Lower leg skin (tissue), 4 donors: ENCODE results near the gene MEF2C. TPM values are rescaled to one million over a fixed set of nuclear protein-coding genes. Genes with fewer than 3 reads are reported as not detected.

ENCODE experiments used
- DNase-seq, 2 donors: peaks; one replicate each; pipeline ENCODE4 v3.0.0-alpha.2; 2019; ENCODE audit warnings: low spot score in 2 of 2
- H3K4me3 ChIP-seq: fragments of 200-600 bp; sonication (generic); 2 replicates; pipeline ENCODE4 v1.5.1; 2017; ENCODE audit warnings: mild to moderate bottlenecking, low read depth; ENCODE audit not compliant: poor library complexity, severe bottlenecking
- CTCF ChIP-seq, 3 donors: fragments of 450-650 bp; IDR thresholded peaks; one replicate each; pipeline ENCODE4 v1.5.1; 2016; ENCODE audit warnings: antibody characterized with exemption in 3 of 3, mild to moderate bottlenecking in 3 of 3, moderate library complexity in 2 of 3
- POLR2A ChIP-seq, 2 donors: fragments of 450-650 bp; IDR thresholded peaks; one replicate each; pipeline ENCODE4 v1.6.1; 2016 to 2017; ENCODE audit warnings: antibody characterized with exemption in 2 of 2, mild to moderate bottlenecking in 1 of 2, moderate library complexity in 1 of 2
- WGBS, 2 donors: methylation state at CpG; one replicate each; pipeline ENCODE4 v1.1.5; 2018; 5-methylcytosine and 5-hydroxymethylcytosine counted together
- intact Hi-C: fragments of 100-400 bp; cut with DNase I; formaldehyde crosslinking; loops from one replicate; pipeline ENCODE4 v1.15.0; 2023; ENCODE audit warnings: low total_unique reads
- total RNA-seq, 4 donors: library from RNA; depleted of rRNA; stranded (reverse); fragments of >200 nt; gene quantifications; one replicate each; pipeline ENCODE4 v1.1.0, GENCODE V29; 2016

Gene MEF2C
- total RNA-seq, 4 donors from 2014 or later, result 2.4 to 15.5 (median 8.1) TPM

DNA sequence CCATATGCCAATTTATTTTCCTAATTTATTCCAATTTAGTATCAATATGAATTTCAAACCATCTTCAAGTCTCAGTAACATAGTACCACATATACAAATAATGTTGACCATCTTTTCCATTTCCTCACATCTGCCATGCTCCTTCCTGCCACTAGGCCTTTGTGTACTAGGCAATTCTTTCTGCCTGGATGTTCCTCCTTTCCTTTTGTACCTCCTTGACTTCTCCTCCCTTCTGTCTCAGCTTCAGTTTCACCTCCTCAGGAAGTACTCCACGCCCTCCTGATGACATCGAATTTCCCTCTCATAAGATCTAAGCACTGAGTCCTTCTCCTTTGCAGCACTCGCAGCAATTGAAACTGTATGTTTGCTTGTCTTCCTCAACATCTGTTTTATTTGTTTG is 53.9 kb downstream of the MEF2C start:
- DNase-seq, result peak in 1 of 2 donors; percentile 26
- WGBS, 2 donors, result 61 to 83% methylated on average over 3 of the region's 3 CpGs
- TF ChIP-seq CTCF (IDR thresholded peaks at IDR 0.05), result no peak
- TF ChIP-seq POLR2A (IDR thresholded peaks at IDR 0.05), result no peak
- intact Hi-C loops, result no loop called here
- no peak overlapping the region for H3K4me3 ChIP-seq

- no peak for DNase-seq
- no peak overlapping the region for H3K4me3 ChIP-seq
- no peak for TF ChIP-seq CTCF (IDR thresholded peaks at IDR 0.05)
- TF ChIP-seq POLR2A (IDR thresholded peaks at IDR 0.05), result no peak
- intact Hi-C loops, result no loop called here
- WGBS, 2 donors, result 46 to 56% methylated on average over 1 of the region's 1 CpG
Measured at GRCh38 chr5:88827997-88828396, 55.0 kb downstream of the MEF2C start.

DNA sequence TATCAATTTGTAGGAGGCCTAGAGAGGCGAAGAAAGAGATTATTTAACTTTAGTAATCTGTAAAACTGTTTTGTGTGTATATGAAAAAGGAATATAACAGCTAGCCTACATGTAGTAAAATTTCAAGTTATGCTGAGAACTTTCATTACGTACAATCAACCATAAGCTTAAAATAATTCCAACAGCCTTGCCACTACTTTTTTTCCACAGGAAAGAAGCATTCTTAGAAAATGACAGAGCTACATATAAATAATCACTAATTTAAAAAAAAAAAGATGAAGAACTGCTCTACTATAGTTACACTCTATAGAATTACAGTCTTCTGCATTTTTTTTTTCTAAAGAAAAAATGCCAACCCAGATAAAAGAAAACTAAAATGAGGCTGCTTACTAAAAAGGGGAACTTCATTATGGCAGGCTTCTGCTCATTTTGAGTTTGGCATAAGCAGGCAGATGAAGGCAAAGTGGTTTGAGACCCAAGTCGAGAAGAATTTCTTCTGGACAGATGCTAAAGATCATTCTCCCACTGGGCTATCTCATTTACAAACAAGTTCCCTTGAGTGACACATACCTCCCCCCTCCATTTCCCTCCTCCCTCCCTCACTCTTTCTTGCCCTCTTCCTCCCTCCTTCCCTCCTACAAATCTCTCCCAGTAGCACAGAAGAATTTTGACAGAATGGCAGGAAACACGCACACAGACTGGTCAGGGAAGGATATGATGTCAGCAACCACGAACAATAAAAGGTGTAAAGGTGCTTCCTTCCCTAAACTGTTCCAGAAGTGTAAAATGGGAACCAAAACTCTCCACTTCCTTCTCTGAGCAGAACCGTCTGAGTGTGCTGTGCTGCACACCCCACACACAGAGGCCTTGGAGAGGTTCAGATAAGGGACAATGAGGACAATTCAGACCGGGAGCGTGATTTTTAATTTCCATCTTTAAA is 56.1 kb downstream of the MEF2C start:
- H3K4me3 ChIP-seq, result no peak overlapping the region
- DNase-seq, result peak in 1 of 2 donors; percentile 49
- intact Hi-C loops, result no loop called here
- 52 to 59% methylated on average over 8 of the region's 8 CpGs for WGBS, 2 donors
- no peak for TF ChIP-seq POLR2A (IDR thresholded peaks at IDR 0.05)

- WGBS, 2 donors, result 76 to 83% methylated on average over 5 of the region's 5 CpGs
- DNase-seq, result no peak
- H3K4me3 ChIP-seq, result no peak overlapping the region
- intact Hi-C loops, result no loop called here
- TF ChIP-seq CTCF (IDR thresholded peaks at IDR 0.05) (no peak), POLR2A (IDR thresholded peaks at IDR 0.05) (no peak)
Measured at GRCh38 chr5:88825584-88826315, 57.2 kb downstream of the MEF2C start.

- no peak for DNase-seq
- no peak overlapping the region for H3K4me3 ChIP-seq
- 29 to 36% methylated on average over 5 of the region's 5 CpGs for WGBS, 2 donors
- TF ChIP-seq CTCF (IDR thresholded peaks at IDR 0.05) (no peak), POLR2A (IDR thresholded peaks at IDR 0.05) (no peak)
- intact Hi-C loops, result no loop called here
Measured at GRCh38 chr5:88824892-88825583, 57.9 kb downstream of the MEF2C start.

DNA sequence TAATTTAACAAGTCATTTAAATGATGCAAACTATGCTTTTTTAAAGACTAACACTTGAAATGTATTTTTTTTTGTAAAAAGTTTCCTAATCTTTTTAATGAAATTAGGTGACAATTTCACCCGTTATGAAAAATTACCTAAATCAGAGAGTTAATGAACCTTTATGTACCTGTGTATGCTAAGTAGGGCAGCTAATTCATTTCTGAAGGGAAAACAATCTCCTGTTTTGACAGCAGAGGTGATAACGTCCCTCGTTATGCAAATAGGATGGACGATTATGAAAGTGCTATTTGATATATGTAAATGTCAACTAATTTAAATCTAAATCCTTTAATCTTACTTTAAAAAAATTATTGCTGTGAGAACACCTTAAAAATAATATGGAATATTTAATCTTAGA is 58.8 kb downstream of the MEF2C start:
- TF ChIP-seq CTCF (IDR thresholded peaks at IDR 0.05), result no peak
- no peak for TF ChIP-seq POLR2A (IDR thresholded peaks at IDR 0.05)
- 61 to 63% methylated on average over 4 of the region's 4 CpGs for WGBS, 2 donors
- H3K4me3 ChIP-seq, result no peak overlapping the region
- DNase-seq, result no peak
- intact Hi-C loops, result no loop called here
